ENCODE data around the gene DENND4A.
"Not testable (repeated sequence)": the region's sequence is repeated elsewhere in the genome, so short reads cannot be mapped to it uniquely, and the experiment has no call there.

DENND4A gene

GRCh38 chr15:65818927-65819562 is 27.0 kb upstream of the DENND4A start:
- peak; percentile 13 for DNase-seq

- no peak for DNase-seq
Observed at GRCh38 chr15:65816441-65816840, 24.3 kb upstream of the DENND4A start.

DNA sequence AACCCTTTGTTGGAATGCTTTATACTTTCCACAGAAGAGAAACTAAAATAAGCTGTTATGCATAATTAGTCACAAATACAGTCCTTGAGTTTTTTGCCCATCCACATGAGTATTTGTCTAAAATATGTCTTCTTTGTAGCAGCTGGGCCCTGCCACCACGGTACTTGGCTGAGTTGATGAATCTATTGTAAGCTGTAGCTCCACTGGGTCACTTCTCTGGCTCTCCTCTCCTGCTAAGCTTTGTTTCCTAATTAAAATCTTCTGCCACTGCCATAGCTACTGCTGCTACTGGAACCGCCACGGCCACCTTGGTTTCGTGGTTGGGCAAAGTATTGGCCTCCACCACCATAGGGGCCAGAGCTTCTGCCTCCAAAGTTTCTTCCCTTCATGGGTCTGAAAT is 23.9 kb upstream of the DENND4A start:
- DNase-seq, result not testable (repeated sequence)

DNA sequence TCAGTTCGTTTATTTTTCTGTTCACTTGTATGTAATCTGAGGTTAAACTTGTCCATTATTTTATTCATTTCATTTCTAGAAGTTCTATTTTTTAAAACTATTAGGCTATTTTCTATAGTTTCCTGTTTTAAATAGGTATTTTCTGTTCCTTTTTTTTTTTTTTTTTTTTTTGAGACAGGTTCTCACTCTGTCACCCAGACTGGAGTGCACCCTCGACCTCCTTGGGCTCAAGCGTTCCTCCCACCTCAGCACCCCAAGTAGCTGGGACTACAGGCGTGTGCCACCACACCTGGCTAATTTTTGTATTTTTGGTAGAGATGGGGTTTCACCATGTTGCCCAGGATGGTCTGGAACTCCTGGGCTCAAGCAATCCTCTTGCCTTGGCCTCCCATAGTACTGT is 22.2 kb upstream of the DENND4A start:
- not testable (repeated sequence) for DNase-seq

DNA sequence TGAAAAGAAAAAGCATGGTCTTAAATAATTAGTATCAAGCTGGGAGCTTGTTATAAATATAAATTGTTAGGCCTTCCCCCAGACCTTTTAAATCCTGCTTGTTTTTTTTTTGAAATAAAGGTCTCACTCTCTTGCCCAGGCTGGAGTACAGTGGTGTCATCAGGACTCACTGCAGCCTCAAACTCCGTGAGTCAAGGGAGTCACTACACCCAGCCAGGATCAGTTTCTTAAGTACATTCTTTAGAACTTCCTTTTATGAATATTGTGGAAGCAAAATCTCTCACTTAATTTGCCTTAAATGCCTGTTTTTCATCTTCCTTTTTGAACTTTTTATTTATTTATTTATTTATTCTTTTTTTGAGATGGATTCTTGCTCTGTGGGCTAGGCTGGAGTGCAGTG is 20.8 kb upstream of the DENND4A start:
- DNase-seq, result no peak

- DNase-seq, result no peak
Observed at GRCh38 chr15:65812467-65812866, 20.4 kb upstream of the DENND4A start.

DNA sequence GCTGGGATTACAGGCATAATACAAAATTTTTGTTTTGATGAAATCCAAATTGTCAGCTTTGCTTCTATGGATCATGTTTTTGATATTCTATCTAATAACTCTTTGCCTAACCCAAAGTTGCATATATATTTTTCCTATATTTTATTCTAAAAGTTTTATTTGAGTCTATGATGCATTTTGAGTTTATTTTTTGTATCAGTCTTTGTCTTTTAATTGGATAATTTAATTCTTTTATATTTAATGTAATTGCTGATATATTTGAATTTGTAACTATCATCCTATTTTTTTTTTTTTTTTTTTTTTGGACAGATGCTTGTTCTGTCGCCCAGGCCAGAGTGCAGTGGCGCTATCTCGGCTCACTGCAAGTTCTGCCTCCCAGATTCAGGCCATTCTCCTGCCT is 19.7 kb upstream of the DENND4A start:
- DNase-seq, result no peak

GRCh38 chr15:65811011-65811733 is 19.1 kb upstream of the DENND4A start:
- DNase-seq, result not testable (repeated sequence)

GRCh38 chr15:65806397-65806796 is 14.3 kb upstream of the DENND4A start:
- DNase-seq, result no peak

GRCh38 chr15:65805019-65805745 is 13.1 kb upstream of the DENND4A start:
- DNase-seq, result no peak

DNA sequence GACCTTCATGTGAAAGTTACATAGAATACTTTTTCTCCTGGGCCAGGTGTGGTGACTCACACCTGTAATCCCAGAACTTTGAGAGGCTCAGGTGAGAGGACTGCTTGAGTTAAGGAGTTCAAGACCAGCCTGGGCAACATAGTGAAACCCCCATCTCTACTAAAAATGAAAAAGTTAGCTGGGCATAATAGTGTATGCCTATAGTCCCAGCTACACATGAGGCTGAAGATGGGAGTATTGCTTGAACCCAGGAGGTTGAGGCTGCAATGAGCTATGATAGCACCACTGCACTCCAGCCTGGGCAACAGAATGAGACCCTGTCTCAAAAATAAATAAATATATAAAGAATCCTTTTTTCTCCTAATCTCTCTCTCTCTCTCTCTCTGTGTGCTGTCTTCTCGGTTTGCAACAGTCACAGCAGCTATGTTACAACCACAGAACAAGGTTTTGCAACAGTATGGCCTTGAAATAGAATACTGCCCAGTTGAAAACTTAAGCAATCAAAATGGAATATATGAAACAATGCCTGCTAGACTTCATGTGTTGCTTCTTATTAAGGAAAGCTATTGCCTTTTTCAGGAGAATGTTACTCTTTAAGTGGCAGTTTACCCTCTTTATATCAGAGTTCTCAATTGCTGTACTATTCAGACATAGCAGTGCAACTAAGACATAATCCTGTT is 12.3 kb upstream of the DENND4A start:
- no peak for DNase-seq

GRCh38 chr15:65801229-65801805 is 9.2 kb upstream of the DENND4A start:
- no peak for DNase-seq

GRCh38 chr15:65796610-65797078 is 4.6 kb upstream of the DENND4A start:
- DNase-seq, result no peak

DNA sequence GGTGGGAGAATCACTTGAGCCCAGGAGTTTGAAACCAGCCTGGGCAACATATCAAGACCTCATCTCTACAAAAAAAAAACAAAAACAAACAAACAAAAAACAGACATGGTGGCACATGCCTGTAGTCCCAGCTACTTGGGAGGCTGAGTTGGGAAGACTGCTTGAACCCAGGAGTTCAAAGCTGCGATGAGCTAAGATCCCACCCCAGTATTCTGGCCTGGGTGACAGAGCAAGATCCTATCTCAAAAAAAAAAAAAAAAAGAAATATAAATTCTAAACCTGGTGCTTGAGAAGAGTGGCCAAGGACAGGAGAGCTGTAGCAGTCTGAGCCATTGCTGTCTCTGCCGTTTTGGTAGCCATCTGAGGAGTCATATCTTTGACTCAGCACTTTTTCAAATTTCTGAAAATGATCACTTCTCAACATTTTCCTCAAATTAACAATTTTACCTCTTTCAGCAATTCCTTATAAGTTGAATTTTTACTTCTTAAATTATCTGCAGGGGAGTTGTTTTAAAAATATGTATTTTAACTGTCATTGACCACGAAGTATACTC is 3.6 kb upstream of the DENND4A start:
- DNase-seq, result no peak

DNA sequence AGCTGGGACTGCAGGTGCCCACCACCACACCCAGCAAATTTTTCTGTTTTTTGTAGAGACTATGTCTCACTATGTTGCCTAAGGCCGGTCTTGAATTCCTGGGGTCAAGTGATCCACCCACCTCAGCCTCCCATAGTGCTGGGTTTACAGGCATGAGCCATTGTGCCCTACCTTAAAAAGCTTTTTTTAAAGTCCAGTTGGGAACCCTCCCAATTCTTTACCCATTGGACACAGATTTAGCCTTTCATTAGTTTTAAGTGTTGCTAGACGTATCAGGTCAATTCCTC is 1.7 kb upstream of the DENND4A start:
- no peak for DNase-seq

DNA sequence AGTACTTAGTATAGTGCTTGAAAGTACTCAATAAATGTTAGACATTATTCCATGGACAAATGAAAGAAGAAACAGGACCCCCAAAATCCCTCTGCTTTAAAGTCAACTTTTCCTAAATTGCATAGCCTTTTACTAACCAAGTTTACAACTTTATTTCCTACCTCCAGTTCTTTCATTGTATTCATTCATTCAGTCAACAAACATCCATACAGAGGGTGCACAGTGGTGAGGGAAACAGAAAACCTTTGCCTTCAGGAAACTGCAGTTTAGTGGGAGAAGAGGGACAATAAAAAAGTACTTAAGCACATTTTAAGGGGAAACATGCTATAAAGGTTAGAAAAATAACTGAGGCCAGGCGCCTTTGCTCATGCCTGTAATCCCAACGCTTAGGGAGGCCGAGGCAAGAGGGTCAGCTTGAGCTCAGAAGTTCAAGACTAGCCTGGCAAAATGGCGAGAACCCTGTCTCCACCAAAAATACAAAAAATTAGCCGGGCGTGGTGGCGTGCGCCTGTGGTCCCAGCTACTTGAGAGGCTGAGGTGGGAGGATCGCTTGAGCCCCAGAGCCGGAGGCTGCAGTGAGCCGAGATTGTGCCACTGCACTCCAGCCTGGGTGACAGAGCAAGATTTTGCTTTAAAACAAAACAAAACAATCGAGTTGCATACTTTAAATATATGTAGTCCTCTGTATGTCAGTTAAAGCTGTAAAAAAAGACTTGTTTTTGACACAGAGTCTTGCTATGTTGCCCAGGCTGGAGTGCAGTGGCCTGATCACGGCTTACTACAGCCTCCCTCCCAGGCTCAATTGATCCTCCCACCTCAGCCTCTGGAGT is 1.1 kb upstream of the DENND4A start:
- DNase-seq, result no peak

DNA sequence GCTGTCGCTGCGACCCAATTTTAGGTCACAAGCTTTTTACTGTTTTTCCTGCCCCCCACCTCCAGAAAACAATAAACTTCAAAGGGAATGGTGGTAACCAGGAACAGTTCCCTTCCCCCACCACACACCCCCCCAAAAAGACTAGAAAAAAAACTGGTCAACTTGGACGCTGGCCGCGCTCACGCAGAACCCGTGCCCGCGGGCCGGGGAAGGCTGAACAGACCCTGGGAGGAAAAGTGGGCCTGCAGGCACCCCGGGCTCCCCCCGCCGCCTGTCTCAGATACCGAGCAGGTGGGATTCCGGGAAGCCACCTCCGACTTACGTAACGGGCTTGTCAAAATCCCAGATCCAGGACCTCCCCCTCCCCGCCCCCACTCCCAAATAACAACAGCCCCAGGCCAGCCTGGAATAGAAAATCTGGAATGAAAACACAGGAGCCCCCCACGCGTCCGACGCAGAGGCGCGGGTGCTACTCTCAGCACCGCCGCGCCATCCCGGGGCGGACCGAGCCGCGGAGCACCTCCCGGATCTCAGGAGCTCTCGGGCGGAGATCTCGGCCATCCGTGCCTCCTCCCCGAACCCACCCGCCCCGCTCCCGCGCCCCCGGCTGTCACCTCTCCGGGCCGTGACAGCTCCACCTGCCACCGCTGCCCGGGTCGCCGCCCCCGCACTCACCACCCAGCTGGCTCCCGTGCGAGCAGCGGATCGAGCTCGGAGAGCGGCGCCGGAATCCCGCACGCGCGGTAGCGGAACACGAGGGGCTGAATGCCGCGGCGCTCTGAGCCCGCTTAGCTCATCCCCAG is 557 bp downstream of the DENND4A start:
- peak; percentile 4 for DNase-seq

DNA sequence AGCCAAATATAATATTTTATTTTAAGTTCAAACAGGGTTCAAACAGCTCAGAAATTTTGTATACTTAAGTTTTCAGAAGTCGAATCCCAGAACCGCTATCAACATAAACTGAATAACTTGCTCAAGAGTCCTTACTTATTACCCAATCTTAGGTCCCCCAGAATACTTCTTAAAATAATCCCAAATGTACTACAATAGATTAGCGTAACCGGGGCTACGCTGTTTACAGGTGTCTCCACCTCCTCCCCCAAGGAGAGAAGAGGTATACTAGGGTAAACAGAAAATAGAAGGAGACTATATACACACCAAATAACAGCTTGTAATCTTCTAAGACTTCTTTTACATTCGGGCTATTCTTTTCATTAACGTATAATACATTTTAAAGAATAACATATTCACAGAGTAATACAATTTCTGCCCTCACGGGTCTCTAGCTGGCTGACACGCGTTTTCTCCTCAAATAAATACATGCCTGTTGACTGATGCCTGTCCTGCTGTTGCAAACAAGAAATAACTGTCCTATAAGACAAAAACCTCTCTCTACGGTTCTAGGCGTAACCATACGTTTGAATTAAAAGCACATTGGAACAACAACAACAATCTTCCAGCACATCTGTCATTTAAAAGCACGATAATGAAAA is 1.3 kb downstream of the DENND4A start:
- no peak for DNase-seq

GRCh38 chr15:65789759-65790425 is 2.2 kb downstream of the DENND4A start:
- DNase-seq, result no peak

- no peak for DNase-seq
Observed at GRCh38 chr15:65789105-65789504, 3.0 kb downstream of the DENND4A start.

Measured in NCI-H748 treated with DMSO at 0.1 percent for 48 hours (cell line).